ENCODE measurements around the gene PPM1G.

DNA sequence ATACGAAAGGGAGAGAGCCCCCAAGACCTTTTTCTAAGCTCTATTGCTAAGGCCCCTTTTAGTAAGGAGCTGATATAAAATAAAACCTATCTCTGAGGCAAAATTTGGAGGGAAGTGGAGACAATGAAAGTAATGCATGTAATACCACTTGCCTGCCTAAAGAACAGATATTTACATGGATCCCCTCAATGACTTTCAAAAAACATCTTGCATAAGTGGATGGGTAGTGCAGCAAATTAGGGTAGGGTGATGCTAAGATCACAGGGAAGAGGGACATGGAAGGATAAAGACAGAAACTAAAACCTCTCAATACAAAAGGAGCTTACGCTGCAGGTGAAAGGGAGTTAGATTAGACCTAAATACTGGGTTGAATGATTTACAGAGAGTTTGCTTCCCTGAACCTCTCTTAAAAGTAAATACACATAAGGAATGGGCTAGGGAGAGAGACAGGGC is 30.0 kb downstream of the PPM1G start:
- TF ChIP-seq EZH2 (IDR thresholded peaks at IDR 0.05; ENCODE audit: insufficient read depth, poor library complexity, severe bottlenecking) (no peak), EZH2phosphoT487 (IDR thresholded peaks at IDR 0.05; ENCODE audit: insufficient read depth, low read depth) (no peak)
